ENCODE measurements around the gene ARPP21.

DNA sequence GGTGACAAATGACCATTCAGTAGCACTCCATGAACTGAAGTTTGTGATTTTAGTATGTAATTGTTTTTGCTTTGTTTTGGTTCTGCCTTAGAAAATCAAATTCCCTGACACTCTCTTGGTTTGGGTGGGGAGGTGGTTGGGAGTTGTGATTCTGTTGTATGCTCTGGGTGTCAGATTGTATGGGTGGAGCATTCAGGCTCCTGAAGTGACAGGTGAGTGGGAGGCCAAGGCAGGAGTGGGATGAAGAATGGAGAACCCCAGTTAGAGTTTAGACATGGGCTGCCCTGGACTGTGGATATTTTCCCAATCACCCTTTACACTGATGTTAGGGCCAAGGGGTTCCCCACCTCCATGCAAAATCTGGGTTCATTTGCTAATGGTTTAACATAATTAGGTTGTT lies 83.6 kb downstream of the ARPP21 start:
- TF ChIP-seq EZH2phosphoT487 (IDR thresholded peaks at IDR 0.05; ENCODE audit: borderline replicate concordance, low read depth) (no peak), PBX3 (IDR thresholded peaks at IDR 0.05) (no peak), RFX5 (IDR thresholded peaks at IDR 0.05; ENCODE audit: low read length) (no peak), EP300 (IDR thresholded peaks at IDR 0.05; ENCODE audit: borderline replicate concordance in 1 of 2, low read depth in 1 of 2, low read length in 1 of 2) (no peak), JUND (IDR thresholded peaks at IDR 0.05) (no peak), YY1 (IDR thresholded peaks at IDR 0.05; ENCODE audit: low read depth) (no peak), RAD21 (IDR thresholded peaks at IDR 0.05; ENCODE audit: low read length) (no peak), ELF1 (IDR thresholded peaks at IDR 0.05) (no peak), SIN3A (IDR thresholded peaks at IDR 0.05; ENCODE audit: borderline replicate concordance, low read depth, low read length) (no peak), USF2 (IDR thresholded peaks at IDR 0.05; ENCODE audit: borderline replicate concordance, low read depth, low read length) (no peak), POLR2AphosphoS5 (IDR thresholded peaks at IDR 0.05; ENCODE audit: low read depth, low read length) (no peak)
- TF ChIP-seq, protein P1, sequence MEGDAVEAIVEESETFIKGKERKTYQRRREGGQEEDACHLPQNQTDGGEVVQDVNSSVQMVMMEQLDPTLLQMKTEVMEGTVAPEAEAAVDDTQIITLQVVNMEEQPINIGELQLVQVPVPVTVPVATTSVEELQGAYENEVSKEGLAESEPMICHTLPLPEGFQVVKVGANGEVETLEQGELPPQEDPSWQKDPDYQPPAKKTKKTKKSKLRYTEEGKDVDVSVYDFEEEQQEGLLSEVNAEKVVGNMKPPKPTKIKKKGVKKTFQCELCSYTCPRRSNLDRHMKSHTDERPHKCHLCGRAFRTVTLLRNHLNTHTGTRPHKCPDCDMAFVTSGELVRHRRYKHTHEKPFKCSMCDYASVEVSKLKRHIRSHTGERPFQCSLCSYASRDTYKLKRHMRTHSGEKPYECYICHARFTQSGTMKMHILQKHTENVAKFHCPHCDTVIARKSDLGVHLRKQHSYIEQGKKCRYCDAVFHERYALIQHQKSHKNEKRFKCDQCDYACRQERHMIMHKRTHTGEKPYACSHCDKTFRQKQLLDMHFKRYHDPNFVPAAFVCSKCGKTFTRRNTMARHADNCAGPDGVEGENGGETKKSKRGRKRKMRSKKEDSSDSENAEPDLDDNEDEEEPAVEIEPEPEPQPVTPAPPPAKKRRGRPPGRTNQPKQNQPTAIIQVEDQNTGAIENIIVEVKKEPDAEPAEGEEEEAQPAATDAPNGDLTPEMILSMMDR (IDR thresholded peaks at IDR 0.05), result no peak

All from SK-N-SH (cell line).